Naive thymus-derived CD4-positive, alpha-beta T cell (primary cell): ENCODE results near the gene CLRN2. TPM values are rescaled to one million over a fixed set of nuclear protein-coding genes. Genes with fewer than 3 reads are reported as not detected.

ENCODE experiments used
- ATAC-seq: fragments of 150-1000 bp; cut with Tn5 transposase; 2 replicates; pipeline ENCODE4 v1.10.0; 2021; ENCODE audit warnings: mild to moderate bottlenecking, moderate library complexity
- CTCF ChIA-PET: fragments of 350-600 bp; sonication (Branson Sonifier 250); formaldehyde crosslinking; loops from one replicate; lab custom pipeline; 2021; ENCODE audit warnings: antibody characterized with exemption; lab: Charles Lee
- POLR2A ChIA-PET: fragments of 350-600 bp; sonication (Branson Sonifier 250); formaldehyde crosslinking; loops from one replicate; lab custom pipeline; 2021; ENCODE audit warnings: antibody characterized with exemption, inconsistent platforms; lab: Charles Lee
- DNase-seq, 9 donors: peaks; one replicate each; pipeline versions ENCODE4 v3.0.0 to v3.0.0-alpha.2; 2020 to 2022; ENCODE audit warnings: mixed read lengths in 1 of 9
- H3K27ac ChIP-seq: one replicate; pipeline ENCODE4 v1.7.0; 2013; ENCODE audit warnings: mild to moderate bottlenecking, low read depth, low read length, moderate library complexity
- H3K27me3 ChIP-seq, 2 donors: one replicate each; pipeline ENCODE4 v1.7.0; 2013; ENCODE audit warnings: low read length in 2 of 2, mild to moderate bottlenecking in 2 of 2, moderate library complexity in 2 of 2; ENCODE audit not compliant: control insufficient read depth in 2 of 2, insufficient read depth in 2 of 2
- H3K36me3 ChIP-seq, 3 experiments: 1 replicate in 2 of 3; 2 replicates in 1 of 3; pipeline ENCODE4 v1.7.0; 2013; ENCODE audit warnings: low read length in 3 of 3, mild to moderate bottlenecking in 3 of 3, moderate library complexity in 1 of 3; ENCODE audit not compliant: insufficient read depth in 3 of 3, control insufficient read depth in 2 of 3
- H3K4me1 ChIP-seq, 2 donors: one replicate each; pipeline ENCODE4 v1.7.0; 2013; ENCODE audit warnings: low read length in 2 of 2, mild to moderate bottlenecking in 2 of 2, moderate library complexity in 1 of 2; ENCODE audit not compliant: control insufficient read depth in 2 of 2, insufficient read depth in 2 of 2
- H3K4me3 ChIP-seq: 2 replicates; pipeline ENCODE4 v1.7.0; 2013; ENCODE audit warnings: mild to moderate bottlenecking, low read length
- H3K9me3 ChIP-seq, 3 experiments: 1 replicate in 2 of 3; 2 replicates in 1 of 3; pipeline ENCODE4 v1.7.0; 2013; ENCODE audit warnings: low read length in 3 of 3; ENCODE audit not compliant: control insufficient read depth in 2 of 3
- H3K27ac Mint-ChIP-seq, 9 donors: one replicate each; pipeline ENCODE4 v1.8.0; 2020 to 2022; ENCODE audit warnings: mixed read lengths in 9 of 9, mild to moderate bottlenecking in 8 of 9, moderate library complexity in 5 of 9, inconsistent platforms in 2 of 9
- H3K27me3 Mint-ChIP-seq, 5 donors: one replicate each; pipeline ENCODE4 v1.8.0; 2021 to 2022; ENCODE audit warnings: mixed read lengths in 5 of 5, mild to moderate bottlenecking in 1 of 5
- H3K36me3 Mint-ChIP-seq, 5 donors: one replicate each; pipeline ENCODE4 v1.8.0; 2020 to 2022; ENCODE audit warnings: mixed read lengths in 5 of 5, mild to moderate bottlenecking in 3 of 5, inconsistent platforms in 1 of 5
- H3K4me1 Mint-ChIP-seq, 7 donors: one replicate each; pipeline ENCODE4 v1.8.0; 2020 to 2022; ENCODE audit warnings: mixed read lengths in 7 of 7, mild to moderate bottlenecking in 3 of 7, inconsistent platforms in 1 of 7
- H3K4me3 Mint-ChIP-seq, 10 donors: one replicate each; pipeline ENCODE4 v1.8.0; 2020 to 2022; ENCODE audit warnings: mild to moderate bottlenecking in 10 of 10, mixed read lengths in 10 of 10, moderate library complexity in 6 of 10, inconsistent platforms in 2 of 10
- H3K9me3 Mint-ChIP-seq, 11 donors: one replicate each; pipeline ENCODE4 v1.8.0; 2020 to 2022; ENCODE audit warnings: mixed read lengths in 11 of 11, mild to moderate bottlenecking in 4 of 11, inconsistent platforms in 1 of 11, moderate library complexity in 1 of 11
- intact Hi-C, 2 donors: fragments of 100-400 bp; cut with micrococcal nuclease; formaldehyde crosslinking; loops; one replicate each; pipeline ENCODE4 v1.15.1; 2023
- polyA plus RNA-seq, 2 donors: library from polyadenylated mRNA; unstranded; fragments of 300-500 nt; fragmentation: Illumina TruSeq; gene quantifications; one replicate each; pipeline ENCODE4 v1.2.3, GENCODE V29; 2021
- total RNA-seq, 6 experiments: library from RNA in 5 of 6; stranded (reverse) in 5 of 6; gene quantifications; 1 replicate in 5 of 6; 2 replicates in 1 of 6; pipeline ENCODE4 v1.2.3 and lab custom pipeline; 2021 to 2026

Gene CLRN2
- total and polyA plus RNA-seq, 7 experiments from 2014 or later = not detected

- no peak for ATAC-seq
- Histone ChIP-seq H3K27me3 (no peaks in the 10 kb centered on the region), H3K4me1 (no peaks in the 10 kb centered on the region), H3K4me3 (no peak overlapping the region), H3K9me3 (no peaks in the 10 kb centered on the region), H3K36me3 (peaks cover 3 to 74% (median 5%) of the 10 kb centered on the region in 3 experiments), H3K27ac (no peak overlapping the region)
- Mint-ChIP-seq H3K4me3 (no peak overlapping the region), H3K27ac (peak overlapping the region in 1 of 9 donors; percentile 37), H3K27me3 (no peaks in the 10 kb centered on the region), H3K36me3 (peaks cover 15 to 61% (median 25%) of the 10 kb centered on the region in 5 donors), H3K4me1 (peaks cover 0 to 19% (median 6%) of the 10 kb centered on the region in 7 donors), H3K9me3 (no peaks in the 10 kb centered on the region)
- intact Hi-C loops = no loop called here
- ChIA-PET POLR2A (no interaction called here), CTCF (no interaction called here)
- DNase-seq = no peak
Measured at GRCh38 chr4:17500574-17500973, 14.4 kb upstream of the CLRN2 start.

DNA sequence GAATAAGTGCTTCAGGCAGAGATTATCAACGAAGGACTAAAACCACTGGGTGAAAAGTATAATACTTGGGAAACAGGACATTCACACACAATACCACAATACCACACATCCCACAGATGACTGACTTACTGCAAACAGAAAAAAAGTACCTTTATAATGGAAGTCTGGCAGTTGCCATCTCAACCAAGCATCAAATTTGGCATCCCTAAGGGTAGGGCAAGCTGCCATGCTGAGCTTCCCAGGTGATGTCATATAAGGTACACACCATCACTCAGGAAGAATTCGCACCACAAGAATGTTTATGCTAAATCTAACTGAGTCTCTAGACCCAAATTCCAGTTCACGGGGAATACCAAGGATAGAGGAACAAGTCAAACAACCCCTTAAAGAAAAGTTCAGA, 12.2 kb upstream of the CLRN2 start:
- no peaks in the 10 kb centered on the region for H3K9me3 ChIP-seq
- no peak overlapping the region for H3K4me3 Mint-ChIP-seq
- H3K27me3 Mint-ChIP-seq = no peaks in the 10 kb centered on the region
- no peak overlapping the region for H3K27ac ChIP-seq
- no peaks in the 10 kb centered on the region for H3K4me1 ChIP-seq
- H3K36me3 ChIP-seq = peaks cover 3 to 87% (median 5%) of the 10 kb centered on the region in 3 experiments
- H3K4me3 ChIP-seq = no peak overlapping the region
- ATAC-seq = no peak
- no peaks in the 10 kb centered on the region for H3K27me3 ChIP-seq
- CTCF ChIA-PET = no interaction called here
- no peak overlapping the region for H3K27ac Mint-ChIP-seq
- POLR2A ChIA-PET = interaction anchor here (0.6 to 1.3 kb wide), 2 partner anchors 9 to 111 kb away, joined by 3 read pairs; partner anchors contain the start of gene QDPR
- intact Hi-C loops = no loop called here
- DNase-seq = no peak
- peaks cover 0 to 22% (median 6%) of the 10 kb centered on the region in 7 donors for H3K4me1 Mint-ChIP-seq
- H3K9me3 Mint-ChIP-seq = no peaks in the 10 kb centered on the region
- H3K36me3 Mint-ChIP-seq = peaks cover 15 to 63% (median 32%) of the 10 kb centered on the region in 5 donors

- Mint-ChIP-seq H3K27ac (no peak overlapping the region), H3K27me3 (no peaks in the 10 kb centered on the region), H3K9me3 (no peaks in the 10 kb centered on the region), H3K36me3 (peaks cover 9 to 52% (median 30%) of the 10 kb centered on the region in 5 donors), H3K4me1 (peaks cover 1 to 22% (median 8%) of the 10 kb centered on the region in 7 donors), H3K4me3 (no peak overlapping the region)
- ChIA-PET POLR2A (no interaction called here), CTCF (no interaction called here)
- no peak for ATAC-seq
- H3K36me3 ChIP-seq = peaks cover 3 to 74% (median 5%) of the 10 kb centered on the region in 3 experiments
- no peaks in the 10 kb centered on the region for H3K4me1 ChIP-seq
- H3K9me3 ChIP-seq = no peaks in the 10 kb centered on the region
- intact Hi-C loops = no loop called here
- no peaks in the 10 kb centered on the region for H3K27me3 ChIP-seq
- DNase-seq = no peak
- H3K27ac ChIP-seq = no peak overlapping the region
- no peak overlapping the region for H3K4me3 ChIP-seq
Measured at GRCh38 chr4:17504081-17504480, 10.9 kb upstream of the CLRN2 start.

DNA sequence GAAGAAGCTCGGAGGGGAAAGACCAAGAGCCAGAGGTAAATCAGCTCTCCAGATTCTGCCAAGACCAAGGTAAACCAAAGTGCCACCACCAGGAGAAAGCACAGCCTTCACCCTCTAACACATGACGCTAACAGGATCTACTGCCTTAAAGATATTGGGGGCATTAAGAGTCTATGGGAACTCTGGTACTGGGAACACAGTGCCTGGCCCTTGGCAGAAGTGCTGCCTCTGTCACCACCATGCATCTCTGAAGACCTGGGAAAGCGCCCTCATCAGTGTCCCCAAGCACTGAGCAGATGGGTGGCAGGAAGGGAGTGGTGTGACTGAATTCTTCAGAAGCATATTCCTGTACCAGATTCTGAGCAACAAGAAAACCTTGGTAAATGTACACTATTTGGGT, 4.4 kb upstream of the CLRN2 start:
- H3K4me1 Mint-ChIP-seq = peaks cover 18 to 44% (median 40%) of the 10 kb centered on the region in 7 donors
- POLR2A ChIA-PET = no interaction called here
- peaks cover 0 to 16% (median 0%) of the 10 kb centered on the region in 3 experiments for H3K36me3 ChIP-seq
- intact Hi-C loops = loop anchor here in 1 of 2 donors (5.0 kb wide), 1 partner anchor 1288 kb away; no protein-coding TSS in a partner anchor
- peak overlapping the region in 5 of 9 donors; percentile 3 to 88 (median 34) for H3K27ac Mint-ChIP-seq
- no peaks in the 10 kb centered on the region for H3K9me3 Mint-ChIP-seq
- no peak for DNase-seq
- CTCF ChIA-PET = interaction anchor here (0.6 kb wide), 1 partner anchor 11 kb away, joined by 3 read pairs; no protein-coding TSS in a partner anchor
- no peaks in the 10 kb centered on the region for H3K9me3 ChIP-seq
- H3K27ac ChIP-seq = no peak overlapping the region
- H3K36me3 Mint-ChIP-seq = peaks cover 0 to 8% (median 2%) of the 10 kb centered on the region in 5 donors
- H3K27me3 ChIP-seq = no peaks in the 10 kb centered on the region
- no peak for ATAC-seq
- H3K4me1 ChIP-seq = peaks cover 9 to 10% of the 10 kb centered on the region in 2 donors
- H3K27me3 Mint-ChIP-seq = peaks cover 0 to 8% (median 0%) of the 10 kb centered on the region in 5 donors
- H3K4me3 ChIP-seq = no peak overlapping the region
- H3K4me3 Mint-ChIP-seq = peak overlapping the region; percentile 51 to 100 (median 95)

GRCh38 chr4:17511051-17511450, 3.9 kb upstream of the CLRN2 start:
- H3K27ac ChIP-seq = peak overlapping the region; percentile 69
- CTCF ChIA-PET = interaction anchor here (0.6 kb wide), 1 partner anchor 12 kb away, joined by 3 read pairs; no protein-coding TSS in a partner anchor
- H3K27me3 ChIP-seq = no peaks in the 10 kb centered on the region
- H3K36me3 Mint-ChIP-seq = peaks cover 0 to 4% (median 0%) of the 10 kb centered on the region in 5 donors
- H3K9me3 Mint-ChIP-seq = no peaks in the 10 kb centered on the region
- peaks cover 9 to 10% of the 10 kb centered on the region in 2 donors for H3K4me1 ChIP-seq
- peaks cover 0 to 11% (median 0%) of the 10 kb centered on the region in 3 experiments for H3K36me3 ChIP-seq
- POLR2A ChIA-PET = interaction anchor here (0.6 kb wide), 1 partner anchor 587 kb away, joined by 3 read pairs; no protein-coding TSS in a partner anchor
- peak overlapping the region; percentile 9 to 96 (median 83) for H3K27ac Mint-ChIP-seq
- peaks cover 0 to 10% (median 0%) of the 10 kb centered on the region in 5 donors for H3K27me3 Mint-ChIP-seq
- no peak for DNase-seq
- H3K9me3 ChIP-seq = no peaks in the 10 kb centered on the region
- ATAC-seq = no peak
- intact Hi-C loops = loop anchor here (1.0 to 5.0 kb wide), 3 partner anchors 511 to 1289 kb away; no protein-coding TSS in a partner anchor
- H3K4me3 ChIP-seq = peak overlapping the region; percentile 94
- peaks cover 18 to 44% (median 38%) of the 10 kb centered on the region in 7 donors for H3K4me1 Mint-ChIP-seq
- H3K4me3 Mint-ChIP-seq = peak overlapping the region; percentile 86 to 100 (median 96)

DNA sequence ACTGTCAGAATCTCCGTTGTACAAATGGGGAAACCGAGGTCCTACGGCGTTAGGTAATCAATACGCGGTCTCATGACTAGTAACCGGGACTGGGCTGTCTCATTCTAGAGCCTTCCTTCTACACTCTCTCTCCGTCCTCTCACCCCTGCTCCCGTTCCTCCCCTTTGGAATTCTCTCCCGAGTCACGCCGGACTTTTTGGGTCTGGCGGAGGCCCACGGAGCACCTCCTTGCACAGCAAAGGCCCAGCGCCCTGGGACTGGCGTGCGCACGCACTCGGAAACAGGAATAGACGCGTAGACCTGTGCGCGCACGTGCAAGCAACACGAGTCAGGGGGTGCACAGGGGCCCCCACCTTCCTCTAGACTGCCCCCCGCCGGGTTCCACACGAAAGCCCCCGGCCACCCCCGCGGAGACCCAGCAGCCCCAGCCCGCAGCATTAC, 3.4 kb upstream of the CLRN2 start:
- Histone ChIP-seq H3K4me1 (peaks cover 9 to 10% of the 10 kb centered on the region in 2 donors), H3K36me3 (peaks cover 0 to 7% (median 0%) of the 10 kb centered on the region in 3 experiments), H3K9me3 (no peaks in the 10 kb centered on the region), H3K4me3 (peak overlapping the region; percentile 94), H3K27me3 (no peaks in the 10 kb centered on the region), H3K27ac (peak overlapping the region; percentile 69)
- Mint-ChIP-seq H3K27ac (peak overlapping the region; percentile 71 to 96 (median 84)), H3K4me3 (peak overlapping the region; percentile 86 to 100 (median 96)), H3K36me3 (peaks cover 0 to 4% (median 0%) of the 10 kb centered on the region in 5 donors), H3K27me3 (peaks cover 0 to 11% (median under 1%) of the 10 kb centered on the region in 5 donors), H3K4me1 (peaks cover 18 to 44% (median 37%) of the 10 kb centered on the region in 7 donors), H3K9me3 (no peaks in the 10 kb centered on the region)
- ChIA-PET POLR2A (interaction anchor here (0.6 to 1.1 kb wide), 2 partner anchors 10 to 588 kb away, joined by 3 read pairs; no protein-coding TSS in a partner anchor), CTCF (no interaction called here)
- intact Hi-C loops = loop anchor here (1.0 to 5.0 kb wide), 3 partner anchors 511 to 1289 kb away; no protein-coding TSS in a partner anchor
- peak in 2 of 9 donors; percentile 48 to 50 for DNase-seq
- ATAC-seq = peak; percentile 63
